ENCODE measurements around the gene CARHSP1. TPM values are rescaled to one million over a fixed set of nuclear protein-coding genes. Genes with fewer than 3 reads are reported as not detected.

CARHSP1 gene
- total and polyA plus RNA-seq, 2 of the 4 experiments (the other 2 are of a cell fraction): 121 to 138 TPM

GRCh38 chr16:8852534-8852933 is 16.3 kb downstream of the CARHSP1 start:
- peaks cover 13% of the 10 kb centered on the region for H3K9me1 ChIP-seq (ENCODE audit: insufficient read depth, low read length)
- H3K18ac ChIP-seq (ENCODE audit: low read depth, low read length): no peak overlapping the region
- H4K20me1 ChIP-seq (ENCODE audit: insufficient read depth, low read length): peaks cover 68% of the 10 kb centered on the region
- no peak overlapping the region for H3K4ac ChIP-seq (ENCODE audit: low read depth, low read length)
- H3K27ac ChIP-seq (ENCODE audit: insufficient read depth, low read length): no peak overlapping the region
- POLR2A ChIA-PET (ENCODE audit: unreplicated experiment): no interaction called here
- H2AK5ac ChIP-seq (ENCODE audit: low read depth, low read length): no peak overlapping the region
- H3K4me3 ChIP-seq (ENCODE audit: insufficient read depth, low read depth, low read length): no peak overlapping the region
- H3K56ac ChIP-seq (ENCODE audit: extremely low read depth, insufficient read depth, low read length): no peak overlapping the region
- WGBS, 2 experiments (ENCODE audit: extremely low coverage in 2 of 2, insufficient read length in 1 of 2): no CpG with 5 or more reads among the region's 8 CpGs
- H4K91ac ChIP-seq (ENCODE audit: insufficient read depth, low read depth, low read length): no peak overlapping the region
- DNase-seq (no peak), ATAC-seq (ENCODE audit: low read depth) (no peak)
- TF ChIP-seq ELK1 (IDR thresholded peaks at IDR 0.05; ENCODE audit: borderline replicate concordance, low read depth, low read length): no peak
- no peak for TF ChIP-seq MXI1 (IDR thresholded peaks at IDR 0.05; ENCODE audit: borderline replicate concordance, low read depth, low read length)
- no peak for TF ChIP-seq USF2 (IDR thresholded peaks at IDR 0.05; ENCODE audit: low read depth, low read length)
- TF ChIP-seq CHD1 (IDR thresholded peaks at IDR 0.05; ENCODE audit: low read depth, low read length): no peak
- TF ChIP-seq NFE2L2 (IDR thresholded peaks at IDR 0.05; ENCODE audit: low read depth, low read length): no peak
- TF ChIP-seq RFX5 (IDR thresholded peaks at IDR 0.05; ENCODE audit: low read depth, low read length): no peak
- no peak for TF ChIP-seq CTCF (conservative IDR thresholded peaks at IDR 0.05; ENCODE audit: low read depth, low read length)
- no peak for TF ChIP-seq CEBPB (IDR thresholded peaks at IDR 0.05; ENCODE audit: low read depth, low read length)
- TF ChIP-seq RCOR1 (IDR thresholded peaks at IDR 0.05; ENCODE audit: insufficient replicate concordance, low read length): no peak
- TF ChIP-seq SMC3 (IDR thresholded peaks at IDR 0.05; ENCODE audit: low read depth, low read length): no peak
- TF ChIP-seq POLR2A (IDR thresholded peaks at IDR 0.05; ENCODE audit: low read depth, low read length): no peak
- TF ChIP-seq BHLHE40 (IDR thresholded peaks at IDR 0.05; ENCODE audit: low read depth, low read length): no peak
- H3K36me3 ChIP-seq (ENCODE audit: control insufficient read depth, insufficient read depth, low read length): peaks cover 75% of the 10 kb centered on the region
- H3K79me1 ChIP-seq (ENCODE audit: low read depth in 1 of 2, low read length in 2 of 2): peaks cover 34 to 77% of the 10 kb centered on the region in 2 experiments; a peak in 3 of 4 replicates
- peaks cover 23% of the 10 kb centered on the region for H3K4me1 ChIP-seq (ENCODE audit: control insufficient read depth, insufficient read depth, low read length)
- no peaks in the 10 kb centered on the region for H3K27me3 ChIP-seq (ENCODE audit: control insufficient read depth, insufficient read depth, low read length)
- H2BK120ac ChIP-seq (ENCODE audit: low read depth, low read length): no peak overlapping the region
- H4K8ac ChIP-seq (ENCODE audit: low read depth in 2 of 2, low read length in 2 of 2): no peak overlapping the region
- no peak overlapping the region for H4K5ac ChIP-seq (ENCODE audit: low read depth, low read length)
- H2AFZ ChIP-seq (replicated peaks; ENCODE audit: low read length, poor library complexity): no peak overlapping the region
- H3K14ac ChIP-seq (replicated peaks; ENCODE audit: low read depth, low read length): no peak overlapping the region
- no peak overlapping the region for H3K9ac ChIP-seq (ENCODE audit: low read depth, low read length)
- H2BK5ac ChIP-seq (ENCODE audit: low read depth, low read length, poor library complexity, severe bottlenecking): no peak overlapping the region
- no peak overlapping the region for H2AK9ac ChIP-seq (replicated peaks; ENCODE audit: low read depth, low read length, poor library complexity)
- in situ Hi-C loops (cut with MboI; ENCODE audit: low sequenced_read_pairs): no loop called here
- intact Hi-C loops (cut with micrococcal nuclease): no loop called here
- no peak overlapping the region for H2BK20ac ChIP-seq (ENCODE audit: low read depth, low read length)
- no peaks in the 10 kb centered on the region for H3K9me3 ChIP-seq (ENCODE audit: control insufficient read depth, insufficient read depth, low read length)
- H2BK15ac ChIP-seq (ENCODE audit: low read depth, low read length): no peak overlapping the region
- CTCF ChIA-PET: no interaction called here
- H3K4me2 ChIP-seq (ENCODE audit: low read depth, low read length): no peak overlapping the region
- no TSS peak for BruUV-seq (replicated peaks)
- dilution Hi-C loops (cut with HindIII; ENCODE audit: low sequenced_read_pairs, unreplicated experiment): no loop called here
- H3K23ac ChIP-seq (ENCODE audit: low read depth, low read length): no peak overlapping the region
